IMR-90 (cell line): Measurements from ENCODE around the gene SCARF2.

ENCODE experiments used
- CTCF ChIP-seq: conservative IDR thresholded peaks from 2 replicates; pipeline ENCODE4 v1.5.1; 2012; ENCODE audit warnings: mild to moderate bottlenecking, low read depth, low read length, improper control_type of control experiment
- POLR2A ChIP-seq: IDR thresholded peaks from 2 replicates; pipeline ENCODE4 v1.6.1; 2012; ENCODE audit warnings: mild to moderate bottlenecking, low read depth, low read length

- no peak for TF ChIP-seq CTCF
- no peak for TF ChIP-seq POLR2A
Observed at GRCh38 chr22:20449819-20450550, 12.4 kb upstream of the SCARF2 start.
